SJCRH30 (cell line): ENCODE results near the gene VPS36. TPM values are rescaled to one million over a fixed set of nuclear protein-coding genes. Genes with fewer than 3 reads are reported as not detected.
"Not testable (repeated sequence)": the region's sequence is repeated elsewhere in the genome, so short reads cannot be mapped to it uniquely, and the experiment has no call there.

Source experiments
- DNase-seq, 2 experiments: peaks; one replicate each; pipeline ENCODE4 v3.0.0-alpha.2; 2015 to 2020
- H3K27ac ChIP-seq: fragments of 250-450 bp; sonication (Bioruptor Pico); 2 replicates; pipeline ENCODE4 v1.5.1; 2020; ENCODE audit warnings: mild to moderate bottlenecking, moderate library complexity
- H3K27me3 ChIP-seq: fragments of 250-450 bp; sonication (Bioruptor Pico); 2 replicates; pipeline ENCODE4 v1.5.1; 2020; ENCODE audit warnings: mild to moderate bottlenecking, moderate library complexity
- H3K36me3 ChIP-seq: fragments of 250-450 bp; sonication (Bioruptor Pico); 2 replicates; pipeline ENCODE4 v1.5.1; 2020; ENCODE audit warnings: mild to moderate bottlenecking, moderate library complexity
- H3K4me1 ChIP-seq: fragments of 250-450 bp; sonication (Bioruptor Pico); 2 replicates; pipeline ENCODE4 v1.5.1; 2020; ENCODE audit warnings: mild to moderate bottlenecking, moderate library complexity
- H3K4me3 ChIP-seq: fragments of 250-450 bp; sonication (Bioruptor Pico); 2 replicates; pipeline ENCODE4 v1.5.1; 2020; ENCODE audit warnings: mild to moderate bottlenecking, moderate library complexity
- H3K9me3 ChIP-seq: fragments of 250-450 bp; sonication (Bioruptor Pico); replicated peaks from 2 replicates; pipeline ENCODE4 v1.5.1; 2020; ENCODE audit warnings: mild to moderate bottlenecking, moderate library complexity
- total RNA-seq: library from RNA; depleted of rRNA; stranded (reverse); fragments of >200 nt; shearing (Covaris generic); gene quantifications from 2 replicates; pipeline ENCODE4 v1.2.3, GENCODE V29; 2014; rRNA removed

The VPS36 gene, protein sequence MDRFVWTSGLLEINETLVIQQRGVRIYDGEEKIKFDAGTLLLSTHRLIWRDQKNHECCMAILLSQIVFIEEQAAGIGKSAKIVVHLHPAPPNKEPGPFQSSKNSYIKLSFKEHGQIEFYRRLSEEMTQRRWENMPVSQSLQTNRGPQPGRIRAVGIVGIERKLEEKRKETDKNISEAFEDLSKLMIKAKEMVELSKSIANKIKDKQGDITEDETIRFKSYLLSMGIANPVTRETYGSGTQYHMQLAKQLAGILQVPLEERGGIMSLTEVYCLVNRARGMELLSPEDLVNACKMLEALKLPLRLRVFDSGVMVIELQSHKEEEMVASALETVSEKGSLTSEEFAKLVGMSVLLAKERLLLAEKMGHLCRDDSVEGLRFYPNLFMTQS
- 28.5 and 34.3 TPM in 2 replicates for total RNA-seq

GRCh38 chr13:52450012-52450792 lies at the start of gene VPS36:
TSS of gene VPS36 (minus strand) at chr13:52450634. CDS start at chr13:52450594, 40 bp downstream.
- no peaks in the 10 kb centered on the region for H3K27me3 ChIP-seq
- peaks cover 17% of the 10 kb centered on the region for H3K4me1 ChIP-seq
- H3K36me3 ChIP-seq = no peaks in the 10 kb centered on the region
- peak; percentile 89 to 96 for DNase-seq
- no peaks in the 10 kb centered on the region for H3K9me3 ChIP-seq
- H3K27ac ChIP-seq = peak within 1 kb of the TSS; percentile 76
- H3K4me3 ChIP-seq = peak within 1 kb of the TSS; percentile 70

GRCh38 chr13:52497979-52498378 lies 47.5 kb upstream of the VPS36 start:
- H3K4me3 ChIP-seq, H3K4me1 ChIP-seq, H3K36me3 ChIP-seq, DNase-seq, H3K27ac ChIP-seq, H3K9me3 ChIP-seq, H3K27me3 ChIP-seq: not testable (repeated sequence)

- not testable (repeated sequence) for H3K4me3 ChIP-seq, H3K27me3 ChIP-seq, H3K27ac ChIP-seq, H3K4me1 ChIP-seq, H3K36me3 ChIP-seq, DNase-seq, H3K9me3 ChIP-seq
Observed at GRCh38 chr13:52494241-52494640, 43.8 kb upstream of the VPS36 start.

DNA sequence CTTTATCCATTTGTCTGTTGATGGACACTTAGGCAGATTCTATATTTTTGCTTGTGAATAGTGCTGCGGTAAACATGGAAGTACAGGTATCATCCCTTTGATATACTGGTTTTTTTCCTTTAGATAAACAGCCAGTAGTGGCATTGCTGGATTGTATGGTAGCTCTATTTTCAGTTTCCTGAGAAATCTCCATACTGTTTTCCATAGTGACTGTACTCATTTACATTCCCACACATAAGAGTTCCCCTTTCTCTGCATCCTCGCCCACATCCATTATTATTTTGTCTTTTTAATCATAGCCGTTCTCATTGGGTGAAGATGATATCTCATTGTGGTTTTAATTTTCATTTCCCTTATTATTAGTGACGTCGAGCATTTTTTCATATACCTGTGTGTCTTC lies 40.6 kb upstream of the VPS36 start:
- not testable (repeated sequence) for H3K9me3 ChIP-seq, H3K4me1 ChIP-seq, H3K4me3 ChIP-seq, DNase-seq, H3K27me3 ChIP-seq, H3K36me3 ChIP-seq, H3K27ac ChIP-seq

GRCh38 chr13:52488763-52489162 lies 38.3 kb upstream of the VPS36 start:
- H3K27me3 ChIP-seq, H3K27ac ChIP-seq, H3K36me3 ChIP-seq, H3K4me3 ChIP-seq, DNase-seq, H3K9me3 ChIP-seq, H3K4me1 ChIP-seq: not testable (repeated sequence)

DNA sequence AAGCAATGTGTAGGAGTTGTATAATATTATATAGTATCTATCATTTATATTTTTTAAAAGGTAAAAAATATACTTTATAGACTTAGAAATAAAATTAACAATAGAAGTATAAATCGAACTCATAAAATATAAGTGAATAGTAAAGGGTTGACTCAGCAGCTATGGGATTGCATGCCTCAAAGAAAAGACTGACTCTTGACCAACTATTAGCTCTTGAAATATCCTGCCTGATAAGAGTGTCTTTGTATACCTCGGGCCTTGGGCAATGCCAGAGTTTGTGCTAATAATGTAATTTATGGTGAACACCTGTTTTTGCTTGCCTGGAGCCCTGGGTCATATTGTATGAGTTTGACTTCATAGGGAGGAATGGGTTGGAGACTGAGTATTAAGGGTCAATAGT lies 36.6 kb upstream of the VPS36 start:
- not testable (repeated sequence) for H3K9me3 ChIP-seq, H3K27ac ChIP-seq, H3K36me3 ChIP-seq, H3K4me1 ChIP-seq, H3K4me3 ChIP-seq, H3K27me3 ChIP-seq
- DNase-seq = peak; percentile 5 to 47

DNA sequence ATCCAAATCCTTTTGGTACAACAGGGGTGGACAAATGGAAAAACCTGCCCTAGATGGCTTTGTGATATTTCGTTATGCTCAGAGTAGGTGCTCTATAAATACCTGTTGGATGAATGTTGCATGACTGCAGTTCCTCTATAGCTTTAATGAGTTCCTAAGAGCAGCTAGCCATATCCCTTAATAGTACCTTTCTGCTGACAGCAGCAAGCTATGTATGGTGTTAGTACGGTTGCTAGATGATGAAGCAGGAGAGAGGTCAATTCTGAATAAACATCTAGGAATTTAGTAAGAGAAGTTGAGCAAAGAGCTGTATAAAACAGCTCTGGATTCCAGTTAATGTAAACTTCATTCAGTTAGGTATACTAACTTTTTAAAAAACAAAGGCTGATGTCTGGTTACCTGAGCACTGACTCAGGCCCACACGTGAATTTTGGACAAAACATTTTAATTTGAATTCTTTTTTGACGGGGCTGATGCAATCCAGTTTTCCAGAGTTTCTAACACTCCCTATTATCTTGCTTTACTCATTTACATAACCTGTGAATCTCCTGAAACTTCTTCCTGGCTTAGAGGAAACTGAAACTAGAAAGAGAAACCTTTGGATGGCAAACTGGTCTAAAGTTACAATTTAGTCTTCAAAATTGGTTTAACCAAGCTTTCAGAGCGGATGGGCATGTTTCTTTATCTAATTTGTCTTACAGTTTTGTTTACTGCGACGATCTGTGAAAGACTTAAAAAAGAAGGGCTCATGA lies 30.4 kb upstream of the VPS36 start:
- not testable (repeated sequence) for DNase-seq, H3K9me3 ChIP-seq, H3K27me3 ChIP-seq, H3K27ac ChIP-seq, H3K4me3 ChIP-seq, H3K4me1 ChIP-seq
- H3K36me3 ChIP-seq = peaks cover 13% of the 10 kb centered on the region

GRCh38 chr13:52468487-52468886 lies 18.1 kb upstream of the VPS36 start:
- peaks cover 80% of the 10 kb centered on the region for H3K36me3 ChIP-seq
- DNase-seq, H3K9me3 ChIP-seq, H3K27me3 ChIP-seq, H3K27ac ChIP-seq, H3K4me1 ChIP-seq, H3K4me3 ChIP-seq: not testable (repeated sequence)

DNA sequence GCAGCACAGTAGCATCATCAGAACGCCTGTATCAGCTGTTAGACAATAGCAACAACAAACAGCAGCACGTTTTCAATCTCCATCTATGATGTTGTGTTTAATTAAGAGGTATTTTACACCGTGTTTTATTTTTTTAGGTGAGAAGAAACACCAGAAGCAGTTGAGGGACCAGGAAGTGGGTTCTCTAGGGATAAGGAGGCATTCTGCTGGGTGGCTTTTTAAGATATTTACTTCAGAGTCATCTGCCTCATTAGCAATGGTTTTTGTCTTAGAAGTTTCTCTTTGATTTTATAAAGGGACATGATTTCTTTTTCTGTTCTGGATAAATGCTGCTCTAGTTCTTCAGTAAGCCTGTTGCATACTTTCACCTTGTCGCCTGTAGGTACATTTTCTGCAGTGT lies 13.1 kb upstream of the VPS36 start:
- DNase-seq = no peak
- H3K9me3 ChIP-seq = no peaks in the 10 kb centered on the region
- H3K4me3 ChIP-seq = no peak overlapping the region
- H3K27ac ChIP-seq = no peak overlapping the region
- no peaks in the 10 kb centered on the region for H3K27me3 ChIP-seq
- H3K4me1 ChIP-seq = no peaks in the 10 kb centered on the region
- peaks cover 88% of the 10 kb centered on the region for H3K36me3 ChIP-seq

- Histone ChIP-seq H3K27me3 (no peaks in the 10 kb centered on the region), H3K27ac (no peak overlapping the region)
Observed at GRCh38 chr13:52461265-52461664, 10.8 kb upstream of the VPS36 start.

DNA sequence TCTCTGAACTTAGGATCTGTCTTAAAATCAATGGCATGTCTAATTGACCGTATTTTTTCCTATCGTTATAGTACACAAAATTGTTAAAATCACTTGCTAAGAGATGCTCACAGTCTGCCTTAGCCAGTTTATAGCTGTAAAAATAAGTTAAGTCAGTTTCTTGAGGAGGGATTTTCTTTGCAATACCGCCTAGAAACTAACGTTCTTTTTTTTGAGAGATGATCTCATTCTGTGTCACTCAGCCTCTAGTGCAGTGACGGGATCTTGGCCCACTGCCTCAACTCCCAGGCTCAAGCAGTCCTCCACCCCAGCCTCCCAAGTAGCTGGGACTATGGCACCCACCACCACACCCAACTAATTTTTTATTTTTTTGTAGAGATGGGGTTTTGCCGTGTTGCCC lies 9.2 kb upstream of the VPS36 start:
- H3K27ac ChIP-seq = no peak overlapping the region
- no peak overlapping the region for H3K4me3 ChIP-seq
- no peaks in the 10 kb centered on the region for H3K27me3 ChIP-seq
- no peak for DNase-seq
- no peaks in the 10 kb centered on the region for H3K9me3 ChIP-seq
- H3K4me1 ChIP-seq = peaks cover 4% of the 10 kb centered on the region
- peaks cover 75% of the 10 kb centered on the region for H3K36me3 ChIP-seq

More at GRCh38 chr13:52461265-52461664, 10.8 kb upstream of the VPS36 start:
- peaks cover 4% of the 10 kb centered on the region for H3K4me1 ChIP-seq
- peaks cover 90% of the 10 kb centered on the region for H3K36me3 ChIP-seq
- DNase-seq = no peak
- H3K9me3 ChIP-seq = no peaks in the 10 kb centered on the region
- H3K4me3 ChIP-seq = no peak overlapping the region

- DNase-seq = peak; percentile 85 to 90
- Histone ChIP-seq H3K36me3 (peaks cover 36% of the 10 kb centered on the region), H3K4me1 (peaks cover 4% of the 10 kb centered on the region), H3K27ac (peak overlapping the region; percentile 59), H3K27me3 (no peaks in the 10 kb centered on the region), H3K4me3 (peak overlapping the region; percentile 69), H3K9me3 (no peaks in the 10 kb centered on the region)
Observed at GRCh38 chr13:52455677-52456041, 5.2 kb upstream of the VPS36 start.

DNA sequence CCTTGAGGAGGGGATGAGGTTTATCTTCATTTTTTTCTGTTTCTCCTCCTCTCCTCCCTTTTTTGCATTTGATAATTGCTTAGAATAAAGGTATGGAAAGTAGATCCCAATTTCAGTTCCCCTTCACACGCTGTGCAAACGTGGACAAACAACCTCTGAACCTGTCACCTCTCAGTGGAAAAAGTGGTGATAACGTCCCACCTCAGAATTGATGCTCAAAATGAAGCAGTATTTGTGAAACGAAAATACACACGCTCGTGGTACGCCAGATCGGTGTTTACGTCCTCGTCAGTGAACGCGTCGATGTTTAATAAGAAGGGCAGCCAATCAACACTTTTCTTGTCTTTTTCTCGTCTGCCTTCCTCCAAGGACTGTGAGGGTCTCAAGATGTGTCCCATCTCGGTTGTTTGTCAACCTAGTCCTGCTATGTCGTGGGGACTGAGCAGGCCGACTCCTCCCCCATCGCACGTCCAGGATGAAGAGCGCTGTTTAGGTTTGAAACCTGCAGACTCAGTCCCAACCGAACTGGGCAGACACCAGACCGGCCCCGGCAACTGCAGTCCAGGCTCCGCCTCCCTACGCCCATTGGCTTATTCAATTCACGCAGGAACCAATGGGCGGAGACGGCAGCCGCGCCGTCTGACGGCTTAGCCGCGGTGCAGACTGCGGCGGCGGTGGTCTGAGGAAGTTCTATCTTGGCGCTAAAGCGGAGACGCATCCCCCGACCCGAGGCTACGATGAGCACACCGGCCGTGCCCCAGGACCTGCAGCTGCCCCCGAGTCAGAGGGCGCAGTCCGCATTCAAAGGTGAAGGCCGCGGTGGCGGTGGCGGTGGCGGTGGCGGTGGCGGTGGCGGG lies 4.6 kb upstream of the VPS36 start, which contains the start of gene CKAP2:
Gene CKAP2, plus strand, starts transcription at position 659 of the 857 bp plus-strand sequence. Its CDS starts 79 bp downstream, at position 738.
- H3K4me3 ChIP-seq = peak within 1 kb of the TSS; percentile 69
- H3K36me3 ChIP-seq = peaks cover 32% of the 10 kb centered on the region
- peak; percentile 95 to 96 for DNase-seq
- H3K27ac ChIP-seq = peak within 1 kb of the TSS; percentile 59
- no peaks in the 10 kb centered on the region for H3K27me3 ChIP-seq
- H3K4me1 ChIP-seq = peaks cover 4% of the 10 kb centered on the region
- no peaks in the 10 kb centered on the region for H3K9me3 ChIP-seq

DNA sequence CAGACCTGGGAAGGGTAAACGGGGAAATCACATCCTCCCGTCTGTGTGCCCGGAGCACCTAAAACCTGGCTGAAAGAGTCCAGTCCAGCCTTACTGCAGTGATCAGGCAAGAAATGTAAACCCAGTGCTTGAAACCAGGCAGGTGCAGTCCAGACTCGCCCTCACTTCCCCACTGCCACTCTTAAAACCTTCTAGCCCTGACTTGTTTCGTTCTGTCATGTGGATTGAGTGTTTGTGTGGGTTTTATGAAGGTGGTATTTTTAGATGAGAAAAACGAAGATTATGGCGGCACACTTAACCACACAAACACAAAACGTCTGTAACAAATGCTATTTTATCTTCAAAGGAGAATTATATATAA lies 4.0 kb upstream of the VPS36 start:
- no peaks in the 10 kb centered on the region for H3K27me3 ChIP-seq
- DNase-seq = peak in 1 of 2 experiments; percentile 38
- peaks cover 4% of the 10 kb centered on the region for H3K4me1 ChIP-seq
- H3K4me3 ChIP-seq = peak overlapping the region; percentile 69
- peaks cover 26% of the 10 kb centered on the region for H3K36me3 ChIP-seq
- no peaks in the 10 kb centered on the region for H3K9me3 ChIP-seq
- H3K27ac ChIP-seq = peak overlapping the region; percentile 59; the same call in 1 of the 2 replicates
